NCI-H2081 (cell line): ENCODE measurements around the gene PLPP1.
"Not testable (repeated sequence)": the region's sequence is repeated elsewhere in the genome, so short reads cannot be mapped to it uniquely, and the experiment has no call there.

ENCODE experiments used
- DNase-seq, 2 experiments: peaks; one replicate each; lab custom pipeline; 2025; lab: John Stamatoyannopoulos, UW

PLPP1 gene

GRCh38 chr5:55544341-55544740, 9.6 kb upstream of the PLPP1 start:
- no peak for DNase-seq

DNA sequence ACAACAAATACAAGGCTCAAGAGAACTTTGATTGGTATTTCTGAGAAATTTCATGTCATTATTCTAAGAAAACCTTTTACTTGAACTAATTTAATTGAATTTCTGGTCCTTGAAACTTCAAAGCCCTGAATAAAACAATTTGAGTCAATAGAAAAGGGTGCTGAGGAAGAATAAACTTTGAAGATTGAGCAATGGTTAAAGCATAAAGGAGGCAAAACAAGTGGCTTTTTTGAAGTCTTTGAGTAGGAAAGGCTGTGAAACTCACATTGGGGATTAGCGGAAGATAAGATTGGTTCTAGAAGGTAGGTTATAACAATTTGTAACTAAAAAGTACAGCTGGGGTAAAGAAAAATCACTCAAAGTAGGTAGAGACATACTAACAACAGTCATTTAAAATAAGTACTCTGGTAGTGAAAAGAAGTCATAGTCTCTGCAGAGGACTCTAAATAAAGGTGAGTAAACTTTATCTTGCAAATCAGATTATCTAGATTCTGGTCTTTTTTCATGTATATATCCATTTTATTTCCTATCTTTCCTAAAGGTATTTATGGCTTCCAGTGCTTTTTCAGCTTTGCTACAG, 6.4 kb upstream of the PLPP1 start:
- DNase-seq = no peak

DNA sequence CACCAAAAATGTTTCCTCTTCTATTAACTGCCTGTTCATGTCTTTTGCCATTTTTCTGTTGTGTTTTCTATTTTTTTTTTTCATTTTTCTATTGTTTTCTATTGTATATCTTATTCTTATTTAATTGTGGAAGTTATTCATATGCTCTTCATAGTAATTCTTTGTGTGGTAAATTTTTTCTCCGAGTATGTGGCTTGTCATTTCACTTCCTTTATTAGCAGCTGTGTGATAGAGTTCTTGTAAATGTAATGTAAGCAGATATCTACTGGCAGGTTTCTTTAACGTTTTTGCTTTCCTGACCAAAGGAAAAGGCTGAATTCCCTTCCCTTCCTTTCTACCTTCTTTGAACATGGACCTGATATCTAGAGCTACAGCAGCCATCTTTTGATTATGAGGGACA, 5.8 kb upstream of the PLPP1 start:
- DNase-seq = no peak

- no peak for DNase-seq
Measured at GRCh38 chr5:55540024-55540423, 5.3 kb upstream of the PLPP1 start.

GRCh38 chr5:55538661-55539060, 3.9 kb upstream of the PLPP1 start:
- DNase-seq = no peak

DNA sequence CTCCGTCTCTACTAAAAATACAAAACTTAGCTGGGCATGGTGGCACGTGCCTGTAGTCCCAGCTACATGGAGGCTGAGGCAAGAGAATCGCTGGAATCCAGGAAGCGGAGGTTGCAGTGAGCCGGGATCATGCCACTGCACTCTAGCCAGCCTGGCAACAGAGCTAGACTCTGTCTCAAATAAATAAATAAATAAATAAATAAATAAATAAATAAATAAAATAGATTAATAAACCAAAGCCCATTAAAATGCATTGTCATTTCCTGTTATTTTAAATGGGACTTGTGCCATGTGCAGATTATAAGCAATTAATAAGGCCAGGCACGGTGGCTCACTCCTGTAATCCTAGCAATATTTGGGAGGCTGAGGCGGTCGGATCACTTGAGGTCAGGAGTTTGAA, 2.6 kb upstream of the PLPP1 start:
- not testable (repeated sequence) for DNase-seq

- DNase-seq = no peak
Measured at GRCh38 chr5:55535199-55535905, 588 bp upstream of the PLPP1 start.

DNA sequence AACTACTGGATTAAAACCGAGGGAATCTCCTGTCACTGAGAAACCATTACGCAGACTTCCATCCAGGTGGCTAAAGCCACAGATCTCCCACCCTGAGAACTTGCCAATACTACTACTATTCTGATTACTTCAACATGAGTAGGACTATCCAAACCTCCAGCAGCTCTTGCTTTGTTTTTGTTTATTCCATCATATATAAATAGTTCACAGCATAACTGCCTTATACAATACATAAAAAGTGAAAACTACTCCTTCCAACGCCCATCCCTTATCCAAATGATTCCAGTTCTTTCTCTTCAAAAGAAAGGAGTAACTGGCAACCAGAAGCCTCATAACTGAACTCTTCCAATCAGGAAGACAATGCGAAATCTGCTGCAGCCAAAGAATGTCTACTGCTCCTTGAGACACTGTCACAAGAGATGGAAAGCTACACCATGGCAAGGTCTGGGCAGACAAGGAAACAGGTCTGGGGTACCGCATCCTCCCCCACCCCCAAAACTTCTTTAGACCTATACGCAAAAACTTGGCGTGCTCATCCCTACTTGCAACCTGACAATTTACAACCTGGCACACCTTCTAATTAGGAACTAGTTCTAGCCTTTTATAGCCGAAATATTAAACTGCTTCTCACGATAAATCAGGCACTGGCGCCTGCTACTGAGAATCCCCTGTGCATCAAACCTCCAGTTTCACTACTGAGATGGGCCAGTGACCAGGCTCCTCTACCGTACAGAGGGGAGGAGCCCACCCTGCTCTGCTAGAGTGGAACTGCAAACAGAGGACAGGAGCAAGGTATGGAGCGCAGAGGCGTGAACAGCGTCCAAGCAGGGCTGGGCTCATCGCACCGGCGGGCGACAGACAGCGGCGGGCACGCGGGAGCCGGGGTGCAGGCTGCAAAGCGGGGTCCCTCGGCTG, 986 bp downstream of the PLPP1 start:
- peak in 1 of 2 experiments; percentile 50 for DNase-seq

GRCh38 chr5:55530669-55531068, 4.1 kb downstream of the PLPP1 start:
- DNase-seq = no peak

DNA sequence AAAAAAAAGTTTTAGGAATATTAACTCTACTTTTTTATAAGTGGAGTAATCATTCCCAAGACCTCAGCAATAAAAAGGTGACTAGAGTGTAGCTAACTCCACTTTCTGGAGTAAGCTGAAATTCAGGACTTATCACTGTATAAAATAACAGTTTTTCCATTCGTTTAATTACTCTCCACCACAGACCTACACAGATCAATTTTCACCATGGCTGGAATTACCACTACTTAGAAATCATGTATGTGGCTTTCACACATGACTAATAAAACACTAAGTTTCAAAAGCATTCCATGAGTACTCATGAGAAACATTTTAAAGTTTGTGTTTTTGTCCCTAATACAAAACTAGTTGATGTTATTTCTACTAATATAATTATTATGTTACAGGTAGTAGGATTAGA, 9.9 kb downstream of the PLPP1 start:
- no peak for DNase-seq

- no peak for DNase-seq
Measured at GRCh38 chr5:55523293-55523692, 11.5 kb downstream of the PLPP1 start.

GRCh38 chr5:55521881-55522280, 12.9 kb downstream of the PLPP1 start:
- DNase-seq = no peak

DNA sequence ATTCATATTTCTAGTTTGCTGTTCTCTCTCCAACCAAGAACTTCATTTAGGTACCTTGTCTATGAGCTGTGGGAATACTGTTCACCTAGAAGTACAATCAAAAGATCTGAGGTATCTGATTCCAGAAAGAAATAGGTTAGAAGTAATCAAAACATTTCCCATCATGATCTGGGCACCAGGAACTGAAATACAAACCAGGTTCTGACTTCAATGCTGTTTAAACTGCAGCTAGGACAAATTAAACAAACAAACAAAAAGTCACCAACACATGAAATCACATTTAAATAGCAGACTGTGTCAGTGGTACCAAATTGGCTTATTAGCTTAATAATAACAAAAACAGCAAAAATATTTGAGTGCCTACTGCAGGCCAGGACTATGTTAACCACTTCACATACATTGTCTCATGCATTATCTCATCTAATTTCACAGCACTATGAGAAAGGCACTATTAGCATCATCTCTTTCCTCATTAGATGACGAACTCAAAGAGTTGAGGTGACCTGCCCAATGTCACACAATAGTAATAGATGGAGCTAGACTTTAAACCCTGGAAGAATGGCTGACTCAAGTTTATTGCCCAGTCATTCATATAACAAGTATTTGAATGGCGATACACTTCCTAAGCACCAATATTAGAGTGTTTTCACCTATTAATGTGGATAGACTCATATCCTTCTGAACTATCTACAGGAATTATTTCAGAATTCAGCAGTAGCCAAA, 14.5 kb downstream of the PLPP1 start:
- DNase-seq = no peak

DNA sequence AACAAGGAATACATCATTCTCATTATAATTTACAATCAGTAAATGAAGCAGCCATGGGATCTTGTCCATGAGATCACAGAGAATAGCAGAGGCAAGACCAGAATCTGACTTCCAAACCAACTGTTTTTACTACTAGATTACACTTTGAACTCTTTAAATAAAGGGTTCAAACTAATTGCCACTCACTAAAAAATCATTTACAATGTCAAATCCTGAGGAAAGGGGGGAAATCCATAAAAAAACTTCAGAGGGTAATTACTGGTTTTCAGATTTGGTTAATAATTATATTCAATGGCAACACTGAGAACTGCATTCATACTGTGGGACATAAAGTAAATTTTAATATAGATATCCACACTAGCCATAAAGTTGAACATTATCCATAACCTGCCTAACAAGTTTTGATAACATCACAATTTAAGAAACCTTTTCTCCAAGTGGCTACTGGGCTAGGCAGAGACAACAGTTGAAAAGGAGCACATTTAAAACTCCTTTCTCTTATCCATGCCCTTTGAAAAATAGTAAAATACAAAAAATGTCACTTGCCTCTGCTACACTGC, 15.9 kb downstream of the PLPP1 start:
- DNase-seq = no peak

DNA sequence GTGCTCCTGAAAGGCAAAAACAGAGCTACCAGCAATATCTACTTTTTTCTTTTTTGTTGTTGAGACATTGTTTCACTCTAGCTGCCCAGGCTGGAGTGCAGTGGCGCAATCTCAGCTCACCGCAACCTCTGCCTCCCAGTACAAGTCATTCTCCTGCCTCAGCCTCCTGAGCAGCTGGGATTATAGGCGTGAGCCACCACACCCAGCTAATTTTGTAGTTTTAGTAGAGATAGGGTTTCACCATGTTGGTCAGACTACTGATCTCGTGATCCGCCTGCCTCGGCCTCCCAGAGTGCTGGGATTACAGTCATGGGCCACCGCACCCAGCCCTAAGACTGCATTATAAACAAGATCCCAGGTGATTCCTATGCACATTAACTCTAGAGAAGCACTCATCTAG, 17.0 kb downstream of the PLPP1 start:
- DNase-seq = no peak

DNA sequence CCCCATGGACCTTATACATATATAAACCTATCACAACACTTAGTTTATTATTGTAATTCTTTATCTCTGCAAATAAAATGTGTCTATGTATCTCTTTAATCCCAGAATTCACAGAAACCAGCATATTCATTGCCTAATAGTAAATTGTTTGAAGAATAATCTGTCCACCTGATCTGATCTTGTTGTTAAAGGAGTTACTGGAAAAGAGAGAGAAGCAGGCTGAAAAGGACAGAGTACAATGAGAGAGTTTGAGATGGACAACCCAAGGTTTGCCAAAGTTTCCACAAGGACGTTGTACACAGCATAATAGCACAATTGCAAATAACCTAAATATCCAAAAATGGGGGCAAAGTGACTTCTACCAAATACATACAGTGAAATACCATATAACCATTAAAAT, 23.8 kb downstream of the PLPP1 start:
- no peak for DNase-seq

- no peak for DNase-seq
Measured at GRCh38 chr5:55510523-55510880, 24.3 kb downstream of the PLPP1 start.

DNA sequence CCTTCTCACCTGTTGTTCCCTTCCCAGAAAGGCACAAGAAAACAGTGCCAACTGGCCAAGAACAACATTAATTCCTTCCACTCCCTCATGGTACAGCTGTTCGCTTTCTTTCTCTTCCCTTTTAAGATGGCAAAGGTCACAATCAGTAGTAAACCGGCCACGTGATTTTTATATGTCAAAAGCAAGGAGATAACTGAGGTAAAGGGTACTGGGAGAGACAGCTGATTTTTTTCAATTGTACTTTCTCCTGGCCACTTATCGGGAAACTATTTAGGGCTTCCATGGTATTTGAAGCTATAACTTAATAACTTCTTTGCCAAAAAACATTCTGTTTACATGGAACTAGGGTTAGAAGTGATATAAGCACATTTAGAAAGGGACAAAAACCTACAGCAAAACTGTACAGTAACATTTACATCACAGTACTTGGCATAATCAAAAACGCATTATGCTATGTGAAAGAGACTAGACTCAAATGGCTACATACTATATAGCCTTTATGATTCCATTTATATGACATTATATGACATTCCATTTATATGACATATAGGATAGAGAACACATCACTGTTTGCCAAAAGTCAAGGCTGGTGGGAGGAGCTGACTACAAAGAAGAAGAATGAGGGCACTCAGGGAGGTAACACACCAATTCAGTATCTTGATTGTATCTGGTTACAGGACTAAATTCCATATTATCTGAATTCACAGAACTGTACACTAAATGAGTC, 24.8 kb downstream of the PLPP1 start:
- DNase-seq = no peak

GRCh38 chr5:55509097-55509496, 25.7 kb downstream of the PLPP1 start:
- no peak for DNase-seq

- no peak for DNase-seq
Measured at GRCh38 chr5:55507574-55507973, 27.2 kb downstream of the PLPP1 start.

- DNase-seq = not testable (repeated sequence)
Measured at GRCh38 chr5:55505711-55506110, 29.1 kb downstream of the PLPP1 start.
